IPS DF 6.9 (cell line): ENCODE results near the gene RSPH3.

Experiments used
- DNase-seq: peaks from one replicate; pipeline ENCODE4 v3.0.0-alpha.2; 2013; ENCODE audit warnings: low read depth, low spot score
- H3K27ac ChIP-seq: one replicate; pipeline ENCODE4 v1.5.1; 2013; ENCODE audit warnings: low read length, control low read depth
- H3K27me3 ChIP-seq: 2 replicates; pipeline ENCODE4 v1.6.1; 2013; ENCODE audit warnings: mild to moderate bottlenecking, low read length; ENCODE audit not compliant: control insufficient read depth, insufficient read depth
- H3K36me3 ChIP-seq: 2 replicates; pipeline ENCODE4 v1.6.1; 2013; ENCODE audit warnings: low read length; ENCODE audit not compliant: control insufficient read depth, insufficient read depth
- H3K4me1 ChIP-seq: 2 replicates; pipeline ENCODE4 v1.6.1; 2013; ENCODE audit warnings: low read length; ENCODE audit not compliant: control insufficient read depth, insufficient read depth
- H3K4me3 ChIP-seq: 2 replicates; pipeline ENCODE4 v1.5.1; 2013; ENCODE audit warnings: mild to moderate bottlenecking, low read length
- H3K9me3 ChIP-seq: 2 replicates; pipeline ENCODE4 v1.6.1; 2013; ENCODE audit warnings: low read length, inconsistent platforms; ENCODE audit not compliant: control insufficient read depth, insufficient read depth
- WGBS: extraction: QIAGEN DNeasy Blood & Tissue Kit; methylation state at CpG from one replicate; pipeline ENCODE4 v1.1.7; 2013; ENCODE audit warnings: mixed read lengths, missing lambda C conversion rate; ENCODE audit not compliant: insufficient read length, insufficient coverage; 5-methylcytosine and 5-hydroxymethylcytosine counted together

The RSPH3 gene

DNA sequence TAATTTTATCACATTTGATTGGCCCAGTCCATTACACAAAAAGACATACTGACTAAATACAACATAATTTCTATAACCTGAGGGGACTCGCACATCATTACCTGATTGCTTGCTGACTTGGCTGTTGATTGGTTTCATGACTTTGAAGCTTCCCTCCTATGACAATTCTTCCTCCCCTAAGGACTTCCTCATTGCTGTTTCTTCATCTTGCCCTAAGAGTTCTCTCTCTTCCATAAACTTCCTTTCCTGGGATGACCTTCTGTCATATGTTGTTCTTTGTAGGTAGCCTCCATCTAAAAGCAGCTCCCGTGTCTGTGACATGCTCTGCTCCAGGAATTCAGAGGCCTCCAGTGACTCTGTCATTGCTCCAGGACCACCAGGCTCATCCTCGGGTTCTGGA is 22.6 kb downstream of the RSPH3 start:
- H3K4me1 ChIP-seq = no peaks in the 10 kb centered on the region
- no peaks in the 10 kb centered on the region for H3K36me3 ChIP-seq
- no peak overlapping the region for H3K4me3 ChIP-seq
- H3K27ac ChIP-seq = no peak overlapping the region
- no peaks in the 10 kb centered on the region for H3K27me3 ChIP-seq
- WGBS = no CpG with 5 or more reads among the region's 3 CpGs
- H3K9me3 ChIP-seq = no peaks in the 10 kb centered on the region
- no peak for DNase-seq

DNA sequence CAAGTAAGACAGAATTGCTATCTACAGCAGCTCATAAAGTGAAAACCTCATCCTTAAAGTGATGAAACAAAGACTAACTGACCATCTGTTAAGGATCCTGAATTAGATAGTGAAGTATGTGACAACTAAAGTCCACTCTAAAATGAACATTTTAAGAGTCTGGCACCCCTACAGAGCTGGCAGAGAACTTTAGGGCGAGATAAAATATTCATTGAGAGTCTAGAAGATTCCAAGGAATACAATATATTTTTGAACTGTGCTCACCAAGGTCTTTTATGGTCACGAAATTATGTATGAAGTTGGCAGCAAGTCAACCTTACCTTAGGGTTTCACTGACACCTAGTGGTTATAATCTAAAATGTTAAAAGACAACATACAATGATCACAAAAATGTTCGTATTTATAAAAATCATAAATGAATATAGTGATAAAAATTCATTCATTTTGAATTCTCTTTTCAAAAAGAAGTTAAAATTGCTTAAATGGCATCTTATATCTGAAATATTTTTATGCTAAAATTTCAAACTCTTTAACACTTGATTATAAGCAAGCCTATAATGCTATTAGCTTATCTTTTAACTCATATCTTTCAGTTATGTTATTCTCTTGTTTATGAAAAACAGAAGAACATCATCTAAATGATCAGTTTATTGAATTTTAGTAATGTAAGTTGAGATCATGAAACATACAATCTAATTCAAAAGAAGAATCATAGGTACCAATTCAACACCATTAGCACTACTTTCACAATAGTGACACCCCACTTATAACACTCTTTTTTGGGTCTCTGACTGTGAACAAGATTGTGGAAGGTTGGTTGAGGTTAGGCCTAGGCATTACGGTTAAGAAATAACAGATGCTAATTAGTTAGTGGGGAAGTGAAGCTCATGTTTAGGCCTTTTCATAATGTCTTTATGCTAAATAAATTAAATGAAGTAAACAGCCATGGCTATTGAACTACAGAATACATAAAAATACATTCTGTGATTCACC is 27.5 kb downstream of the RSPH3 start:
- H3K27me3 ChIP-seq = no peaks in the 10 kb centered on the region
- H3K4me1 ChIP-seq = no peaks in the 10 kb centered on the region
- no peaks in the 10 kb centered on the region for H3K36me3 ChIP-seq
- WGBS = no CpG with 5 or more reads among the region's 4 CpGs
- H3K27ac ChIP-seq = no peak overlapping the region
- peak; percentile 11 for DNase-seq
- H3K4me3 ChIP-seq = no peak overlapping the region
- H3K9me3 ChIP-seq = no peaks in the 10 kb centered on the region; the same call in 1 of the 2 replicates

DNA sequence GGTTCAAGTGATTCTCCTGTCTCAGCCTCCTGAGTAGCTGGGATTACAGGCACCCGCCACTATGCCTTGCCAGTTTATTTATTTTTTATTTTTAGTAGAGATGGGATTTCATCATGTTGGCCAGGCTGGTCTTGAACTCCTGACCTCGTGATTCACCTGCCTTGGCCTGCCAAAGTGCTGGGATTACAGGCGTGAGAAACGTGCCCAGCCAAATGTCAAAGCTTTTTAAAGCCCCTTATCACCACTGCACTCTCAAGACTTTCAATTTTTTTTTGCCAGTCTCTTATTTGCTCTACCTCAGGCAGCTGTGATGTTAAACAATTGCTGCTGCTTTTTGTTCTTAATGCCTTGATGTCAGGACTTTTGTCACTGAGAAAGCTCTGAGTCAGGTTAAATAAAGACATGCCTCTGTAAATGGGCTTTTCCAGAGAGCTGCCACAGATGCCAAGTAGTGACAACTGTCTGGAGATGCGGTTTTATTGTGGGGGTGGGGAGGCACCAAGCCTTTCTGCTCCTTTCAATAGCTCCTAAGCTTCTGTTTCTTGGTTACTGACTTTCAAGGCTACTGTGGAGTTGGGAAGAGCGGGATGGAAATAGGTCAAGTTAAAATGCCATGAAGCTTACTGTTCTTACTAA is 29.2 kb downstream of the RSPH3 start:
- Histone ChIP-seq H3K4me1 (no peaks in the 10 kb centered on the region), H3K36me3 (no peaks in the 10 kb centered on the region), H3K27ac (no peak overlapping the region), H3K27me3 (no peaks in the 10 kb centered on the region), H3K4me3 (no peak overlapping the region), H3K9me3 (no peaks in the 10 kb centered on the region; the same call in 1 of the 2 replicates)
- WGBS = no CpG with 5 or more reads among the region's 6 CpGs
- DNase-seq = no peak

DNA sequence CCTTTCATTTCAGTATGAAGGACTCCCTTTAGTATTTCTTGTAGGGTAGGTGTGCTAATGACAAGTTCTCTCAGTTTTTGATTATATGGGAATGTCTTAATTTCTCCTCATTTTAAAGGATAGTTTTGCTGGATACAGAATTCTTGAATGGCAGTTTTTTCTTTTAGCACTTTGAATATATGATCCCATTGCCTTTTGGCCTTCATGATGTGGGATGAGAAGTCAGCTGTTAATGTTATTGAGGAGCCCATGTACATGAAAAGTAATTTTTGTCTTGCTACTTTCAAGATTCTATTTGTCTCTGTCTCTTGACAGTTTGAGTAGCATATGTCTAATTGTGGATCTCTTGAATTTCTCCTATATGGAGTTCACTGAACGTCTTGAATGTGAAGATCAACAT is 30.9 kb downstream of the RSPH3 start:
- Histone ChIP-seq H3K27me3 (no peaks in the 10 kb centered on the region), H3K36me3 (no peaks in the 10 kb centered on the region), H3K27ac (no peak overlapping the region), H3K4me3 (no peak overlapping the region), H3K4me1 (no peaks in the 10 kb centered on the region), H3K9me3 (no peaks in the 10 kb centered on the region; the same call in 1 of the 2 replicates)
- WGBS = no CpG with 5 or more reads among the region's 1 CpG
- DNase-seq = no peak

DNA sequence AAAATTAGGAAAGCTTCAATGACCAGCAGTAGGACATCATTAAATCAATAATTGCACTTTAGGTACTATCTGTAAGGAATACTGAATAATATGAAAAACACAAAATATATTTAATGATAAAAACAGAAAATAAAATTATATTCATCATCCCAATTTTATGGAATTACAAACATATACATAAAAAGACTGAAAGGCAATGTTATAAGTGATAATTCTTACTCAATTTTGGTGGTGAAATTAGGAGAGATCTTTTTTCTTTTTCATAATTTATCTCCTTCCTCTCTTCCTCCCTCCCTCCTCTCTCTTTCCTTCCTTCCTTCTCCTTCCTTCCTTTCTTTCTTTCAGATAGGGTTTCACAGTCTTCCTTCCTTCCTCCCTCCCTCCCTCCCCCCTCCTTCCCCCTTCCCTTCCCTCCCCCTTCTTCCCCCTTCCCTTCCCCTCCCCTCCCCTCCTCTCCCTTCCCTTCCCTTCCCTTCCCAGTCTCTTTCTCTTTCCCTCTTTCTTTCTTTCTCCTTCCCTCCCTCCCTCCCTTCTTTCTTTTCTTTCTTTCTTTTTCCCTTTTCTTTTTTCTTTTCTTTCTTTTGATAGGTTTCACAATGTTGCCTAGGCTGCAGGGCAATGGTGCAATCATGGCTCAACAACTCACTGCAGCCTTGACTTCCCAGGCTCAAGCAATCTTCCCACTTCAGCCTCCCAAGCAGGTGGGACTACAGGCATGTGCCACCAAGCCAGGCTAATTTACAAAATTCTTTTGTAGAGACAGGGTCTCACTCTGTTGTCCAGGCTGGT is 36.8 kb downstream of the RSPH3 start:
- Histone ChIP-seq H3K4me3 (no peak overlapping the region), H3K27ac (no peak overlapping the region), H3K9me3 (no peaks in the 10 kb centered on the region), H3K36me3 (no peaks in the 10 kb centered on the region), H3K4me1 (no peaks in the 10 kb centered on the region; the same call in 1 of the 2 replicates), H3K27me3 (no peaks in the 10 kb centered on the region)
- no peak for DNase-seq

DNA sequence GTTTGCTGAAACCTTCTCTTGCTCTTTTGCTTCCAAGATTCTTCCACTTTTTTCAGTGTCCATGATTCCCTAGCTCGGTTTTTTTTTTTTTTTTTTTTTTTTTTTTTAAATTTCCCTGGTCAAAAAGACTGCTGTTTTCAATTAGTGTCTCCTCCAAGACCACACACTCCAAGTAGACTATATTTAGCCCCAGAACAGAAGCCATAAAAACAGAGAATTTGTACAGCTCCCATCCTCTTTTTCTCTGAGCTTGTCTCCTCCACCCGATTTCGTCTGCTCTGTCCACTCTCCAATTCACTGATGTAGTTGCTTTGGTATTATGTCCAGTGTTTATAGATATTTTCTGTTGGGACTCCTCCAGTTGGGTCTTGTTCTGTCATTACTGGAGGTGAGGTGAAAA is 37.6 kb downstream of the RSPH3 start:
- Histone ChIP-seq H3K9me3 (no peaks in the 10 kb centered on the region), H3K27me3 (no peaks in the 10 kb centered on the region), H3K4me3 (no peak overlapping the region), H3K4me1 (no peaks in the 10 kb centered on the region; the same call in 1 of the 2 replicates), H3K27ac (no peak overlapping the region), H3K36me3 (no peaks in the 10 kb centered on the region)
- no CpG with 5 or more reads among the region's 3 CpGs for WGBS
- no peak for DNase-seq

DNA sequence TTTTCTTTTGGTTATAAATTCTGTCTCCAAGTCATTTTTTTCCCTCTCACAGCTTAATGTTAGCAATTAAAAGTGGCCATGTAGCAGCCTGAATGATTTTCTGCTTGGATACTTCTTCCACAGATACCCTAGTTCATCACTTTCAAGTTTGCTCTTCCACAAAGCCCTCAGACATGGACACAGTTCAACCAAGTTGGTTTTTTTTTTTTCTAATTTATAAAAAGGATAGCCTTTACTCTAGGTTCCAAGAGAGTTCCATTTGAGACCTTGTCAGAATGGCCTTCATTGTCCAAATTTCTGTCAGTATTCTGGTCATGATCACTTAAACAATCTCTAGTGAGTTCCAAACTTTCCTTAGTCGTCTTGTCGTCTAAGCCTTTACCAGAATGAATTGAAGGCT is 40.0 kb downstream of the RSPH3 start:
- WGBS = no CpG with 5 or more reads among the region's 2 CpGs
- no peaks in the 10 kb centered on the region; the same call in 1 of the 2 replicates for H3K4me1 ChIP-seq
- no peaks in the 10 kb centered on the region for H3K9me3 ChIP-seq
- H3K4me3 ChIP-seq = no peak overlapping the region
- H3K36me3 ChIP-seq = no peaks in the 10 kb centered on the region
- no peak overlapping the region for H3K27ac ChIP-seq
- no peaks in the 10 kb centered on the region for H3K27me3 ChIP-seq
- no peak for DNase-seq

DNA sequence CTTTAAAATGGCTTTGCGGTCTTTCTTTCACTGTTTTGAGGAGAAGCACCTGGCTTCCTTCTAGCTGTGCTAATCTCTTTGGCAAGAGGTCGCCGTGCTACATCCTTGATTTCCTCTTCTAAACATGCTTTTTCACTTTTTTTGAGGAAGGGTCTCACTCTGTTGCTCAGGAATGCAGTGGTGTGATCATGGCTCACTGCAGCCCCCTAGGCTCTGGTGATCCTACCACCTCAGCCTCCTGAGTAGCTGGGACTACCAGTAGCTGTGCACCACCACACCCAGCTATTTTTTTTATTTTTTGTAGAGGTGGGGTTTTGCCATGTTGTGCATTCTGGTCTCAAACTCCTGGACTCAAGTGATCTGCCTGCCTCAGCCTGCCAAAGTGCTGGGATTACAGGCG is 40.5 kb downstream of the RSPH3 start:
- Histone ChIP-seq H3K4me3 (no peak overlapping the region), H3K27ac (no peak overlapping the region), H3K4me1 (no peaks in the 10 kb centered on the region; the same call in 1 of the 2 replicates), H3K27me3 (no peaks in the 10 kb centered on the region), H3K9me3 (no peaks in the 10 kb centered on the region), H3K36me3 (no peaks in the 10 kb centered on the region)
- WGBS = no CpG with 5 or more reads among the region's 4 CpGs
- no peak for DNase-seq

DNA sequence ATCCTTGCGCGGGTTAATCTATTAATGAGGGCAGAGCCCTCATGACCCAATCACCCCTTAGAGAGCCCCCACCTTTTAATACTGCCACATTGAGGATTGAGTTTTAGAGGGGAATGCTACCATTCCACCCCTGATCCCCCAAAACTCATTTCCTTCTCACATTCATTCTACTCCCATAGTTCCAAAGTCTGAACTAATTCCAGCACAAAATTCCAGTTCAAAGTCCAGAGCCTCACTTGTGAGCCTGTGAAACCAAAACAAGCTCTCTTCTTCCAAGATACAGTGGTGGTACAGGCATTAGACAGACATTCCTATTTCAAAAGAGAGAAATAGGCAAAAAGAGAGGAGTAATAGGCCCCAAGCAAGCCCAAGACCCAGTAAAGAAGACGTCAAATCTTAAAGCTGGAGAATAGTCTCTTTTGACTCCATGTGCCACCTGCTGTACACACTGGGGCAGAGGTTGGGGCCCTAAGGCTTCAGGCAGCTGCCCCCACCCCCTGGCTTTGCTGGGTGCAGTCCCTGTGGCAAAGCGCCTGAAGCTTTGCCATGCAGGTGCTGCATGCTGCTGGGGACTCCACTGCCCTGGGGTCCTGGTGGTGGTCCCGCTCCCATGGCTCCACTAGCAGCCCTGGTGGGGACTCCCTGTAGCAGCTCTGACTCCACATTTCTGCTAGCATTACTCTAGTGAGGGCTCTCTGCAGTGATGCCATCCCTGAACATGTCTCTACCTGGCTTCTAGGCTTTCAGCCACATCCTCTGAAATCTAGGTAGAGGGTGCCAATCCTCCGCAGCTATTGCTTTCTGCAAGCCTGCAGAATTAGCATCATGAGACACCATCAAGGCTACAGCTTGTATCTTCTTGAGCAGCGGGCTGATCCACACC is 41.3 kb downstream of the RSPH3 start:
- Histone ChIP-seq H3K27me3 (no peaks in the 10 kb centered on the region), H3K4me3 (no peak overlapping the region), H3K9me3 (no peaks in the 10 kb centered on the region), H3K36me3 (no peaks in the 10 kb centered on the region), H3K27ac (no peak overlapping the region), H3K4me1 (no peaks in the 10 kb centered on the region; the same call in 1 of the 2 replicates)
- WGBS = no CpG with 5 or more reads among the region's 7 CpGs
- no peak for DNase-seq
